Measurements from ENCODE around the gene PRKD2.

Gene PRKD2

DNA sequence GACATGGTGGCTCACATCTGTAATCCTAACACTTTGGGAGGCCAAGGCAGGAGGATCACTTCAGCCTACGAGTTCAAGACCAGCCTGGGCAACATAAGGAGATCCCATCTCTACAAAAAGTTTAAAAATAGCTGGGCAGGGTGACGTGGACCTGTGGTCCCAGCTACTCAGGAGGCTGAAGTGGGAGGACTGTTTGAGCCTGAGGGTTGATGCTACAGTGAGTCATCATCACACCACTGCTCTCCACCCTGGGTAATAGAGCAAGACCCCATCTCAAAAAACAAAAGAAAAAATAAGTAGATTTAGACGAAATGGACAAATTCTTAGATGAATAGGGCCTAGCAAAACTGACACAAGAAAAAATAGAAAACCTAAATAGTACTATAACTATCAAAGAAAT lies 70.5 kb downstream of the PRKD2 start:
- no peak for DNase-seq (ENCODE audit: low spot score)
- TF ChIP-seq, protein P1, sequence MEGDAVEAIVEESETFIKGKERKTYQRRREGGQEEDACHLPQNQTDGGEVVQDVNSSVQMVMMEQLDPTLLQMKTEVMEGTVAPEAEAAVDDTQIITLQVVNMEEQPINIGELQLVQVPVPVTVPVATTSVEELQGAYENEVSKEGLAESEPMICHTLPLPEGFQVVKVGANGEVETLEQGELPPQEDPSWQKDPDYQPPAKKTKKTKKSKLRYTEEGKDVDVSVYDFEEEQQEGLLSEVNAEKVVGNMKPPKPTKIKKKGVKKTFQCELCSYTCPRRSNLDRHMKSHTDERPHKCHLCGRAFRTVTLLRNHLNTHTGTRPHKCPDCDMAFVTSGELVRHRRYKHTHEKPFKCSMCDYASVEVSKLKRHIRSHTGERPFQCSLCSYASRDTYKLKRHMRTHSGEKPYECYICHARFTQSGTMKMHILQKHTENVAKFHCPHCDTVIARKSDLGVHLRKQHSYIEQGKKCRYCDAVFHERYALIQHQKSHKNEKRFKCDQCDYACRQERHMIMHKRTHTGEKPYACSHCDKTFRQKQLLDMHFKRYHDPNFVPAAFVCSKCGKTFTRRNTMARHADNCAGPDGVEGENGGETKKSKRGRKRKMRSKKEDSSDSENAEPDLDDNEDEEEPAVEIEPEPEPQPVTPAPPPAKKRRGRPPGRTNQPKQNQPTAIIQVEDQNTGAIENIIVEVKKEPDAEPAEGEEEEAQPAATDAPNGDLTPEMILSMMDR (IDR thresholded peaks at IDR 0.05; ENCODE audit: extremely low read depth, missing control alignments) = no peak

- no peak for DNase-seq (ENCODE audit: low spot score)
- TF ChIP-seq, protein P1 (IDR thresholded peaks at IDR 0.05; ENCODE audit: extremely low read depth, missing control alignments) = no peak
Observed at GRCh38 chr19:46644720-46645119, 72.2 kb downstream of the PRKD2 start.

DNA sequence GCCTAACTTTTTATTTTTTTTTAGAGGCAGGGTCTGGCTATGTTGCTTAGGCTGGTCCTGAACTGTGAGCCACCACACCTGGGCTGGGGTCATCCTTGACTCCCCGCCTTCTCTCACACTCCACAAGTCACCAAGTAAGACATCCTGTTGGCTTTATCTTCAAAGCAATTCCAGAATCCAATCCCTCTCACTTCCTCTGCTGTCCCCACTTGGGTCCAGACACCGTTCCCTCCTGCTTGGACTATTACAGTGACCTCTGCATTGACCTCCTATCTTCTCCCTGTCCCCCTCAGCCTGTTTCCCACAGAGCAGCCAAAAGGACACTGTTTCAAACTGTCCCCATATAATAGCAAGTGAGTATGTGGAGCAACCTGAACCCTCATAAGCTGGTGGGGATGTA lies 76.3 kb downstream of the PRKD2 start:
- TF ChIP-seq, protein P1 (IDR thresholded peaks at IDR 0.05; ENCODE audit: extremely low read depth, missing control alignments) = no peak
- DNase-seq (ENCODE audit: low spot score) = peak; percentile 9

- TF ChIP-seq, protein P1 (IDR thresholded peaks at IDR 0.05; ENCODE audit: extremely low read depth, missing control alignments) = no peak
- DNase-seq (ENCODE audit: low spot score) = peak; percentile 59
Observed at GRCh38 chr19:46639358-46640182, 77.3 kb downstream of the PRKD2 start.

- TF ChIP-seq, protein P1 (IDR thresholded peaks at IDR 0.05; ENCODE audit: extremely low read depth, missing control alignments) = no peak
- DNase-seq (ENCODE audit: low spot score) = no peak
Observed at GRCh38 chr19:46637224-46637623, 79.7 kb downstream of the PRKD2 start.

- no peak for DNase-seq (ENCODE audit: low spot score)
- TF ChIP-seq, protein P1 (IDR thresholded peaks at IDR 0.05; ENCODE audit: extremely low read depth, missing control alignments) = no peak
Observed at GRCh38 chr19:46635920-46636761, 80.8 kb downstream of the PRKD2 start, which contains the start of gene GNG8. GNG8 (minus strand) TSS chr19:46636202; CDS start chr19:46634682, 1,520 bp downstream.
